Measurements from ENCODE around the gene NAGLU.

Gene NAGLU

GRCh38 chr17:42536048-42536371 lies at the start of gene NAGLU:
Gene NAGLU (plus strand): TSS chr17:42536241. CDS start chr17:42536273, 32 bp downstream.
- TF ChIP-seq POLR2A (IDR thresholded peaks at IDR 0.05; ENCODE audit: extremely low read depth, insufficient read length) (peak; percentile 44), CTCF (IDR thresholded peaks at IDR 0.05; ENCODE audit: low read depth, low read length) (no peak), MYC (IDR thresholded peaks at IDR 0.05; ENCODE audit: low read depth, low read length) (peak; percentile 53; the same call in 1 of the 2 replicates), MAX (IDR thresholded peaks at IDR 0.05; ENCODE audit: low read depth, low read length) (peak; percentile 98)
- peak; percentile 94 for DNase-seq (ENCODE audit: low read depth)
- H3K4me3 ChIP-seq (ENCODE audit: low read depth, low read length), result peak within 1 kb of the TSS; percentile 85

- H3K4me3 ChIP-seq (ENCODE audit: low read depth, low read length), result no peak overlapping the region
- TF ChIP-seq MYC (IDR thresholded peaks at IDR 0.05; ENCODE audit: low read depth, low read length) (no peak), CTCF (IDR thresholded peaks at IDR 0.05; ENCODE audit: low read depth, low read length) (no peak), MAX (IDR thresholded peaks at IDR 0.05; ENCODE audit: low read depth, low read length) (no peak), POLR2A (IDR thresholded peaks at IDR 0.05; ENCODE audit: extremely low read depth, insufficient read length) (no peak)
- DNase-seq (ENCODE audit: low read depth), result no peak
Measured at GRCh38 chr17:42488032-42488431, 48.0 kb upstream of the NAGLU start.

- TF ChIP-seq POLR2A (IDR thresholded peaks at IDR 0.05; ENCODE audit: extremely low read depth, insufficient read length), result no peak
- TF ChIP-seq MAX (IDR thresholded peaks at IDR 0.05; ENCODE audit: low read depth, low read length), result no peak
- no peak for TF ChIP-seq MYC (IDR thresholded peaks at IDR 0.05; ENCODE audit: low read depth, low read length)
- no peak for TF ChIP-seq CTCF (IDR thresholded peaks at IDR 0.05; ENCODE audit: low read depth, low read length)
- H3K4me3 ChIP-seq (ENCODE audit: low read depth, low read length), result no peak overlapping the region
- DNase-seq (ENCODE audit: low read depth), result no peak
Measured at GRCh38 chr17:42493319-42493718, 42.7 kb upstream of the NAGLU start.

GRCh38 chr17:42494673-42495072 lies 41.4 kb upstream of the NAGLU start:
- TF ChIP-seq CTCF (IDR thresholded peaks at IDR 0.05; ENCODE audit: low read depth, low read length) (no peak), POLR2A (IDR thresholded peaks at IDR 0.05; ENCODE audit: extremely low read depth, insufficient read length) (no peak), MAX (IDR thresholded peaks at IDR 0.05; ENCODE audit: low read depth, low read length) (no peak), MYC (IDR thresholded peaks at IDR 0.05; ENCODE audit: low read depth, low read length) (no peak)
- DNase-seq (ENCODE audit: low read depth), result no peak
- no peak overlapping the region for H3K4me3 ChIP-seq (ENCODE audit: low read depth, low read length)

GRCh38 chr17:42498828-42499227 lies 37.2 kb upstream of the NAGLU start:
- DNase-seq (ENCODE audit: low read depth), result no peak
- no peak overlapping the region for H3K4me3 ChIP-seq (ENCODE audit: low read depth, low read length)
- TF ChIP-seq MAX (IDR thresholded peaks at IDR 0.05; ENCODE audit: low read depth, low read length) (no peak), POLR2A (IDR thresholded peaks at IDR 0.05; ENCODE audit: extremely low read depth, insufficient read length) (no peak), MYC (IDR thresholded peaks at IDR 0.05; ENCODE audit: low read depth, low read length) (no peak), CTCF (IDR thresholded peaks at IDR 0.05; ENCODE audit: low read depth, low read length) (no peak)

GRCh38 chr17:42502091-42502490 lies 34.0 kb upstream of the NAGLU start:
- DNase-seq (ENCODE audit: low read depth), result no peak
- no peak overlapping the region for H3K4me3 ChIP-seq (ENCODE audit: low read depth, low read length)
- TF ChIP-seq POLR2A (IDR thresholded peaks at IDR 0.05; ENCODE audit: extremely low read depth, insufficient read length), result no peak
- no peak for TF ChIP-seq MAX (IDR thresholded peaks at IDR 0.05; ENCODE audit: low read depth, low read length)
- no peak for TF ChIP-seq CTCF (IDR thresholded peaks at IDR 0.05; ENCODE audit: low read depth, low read length)
- TF ChIP-seq MYC (IDR thresholded peaks at IDR 0.05; ENCODE audit: low read depth, low read length), result no peak
